Measurements from ENCODE around the gene ORC1.
A peak's percentile ranks its signal among the peaks of the same experiment; 100 is the strongest.

The ORC1 gene

DNA sequence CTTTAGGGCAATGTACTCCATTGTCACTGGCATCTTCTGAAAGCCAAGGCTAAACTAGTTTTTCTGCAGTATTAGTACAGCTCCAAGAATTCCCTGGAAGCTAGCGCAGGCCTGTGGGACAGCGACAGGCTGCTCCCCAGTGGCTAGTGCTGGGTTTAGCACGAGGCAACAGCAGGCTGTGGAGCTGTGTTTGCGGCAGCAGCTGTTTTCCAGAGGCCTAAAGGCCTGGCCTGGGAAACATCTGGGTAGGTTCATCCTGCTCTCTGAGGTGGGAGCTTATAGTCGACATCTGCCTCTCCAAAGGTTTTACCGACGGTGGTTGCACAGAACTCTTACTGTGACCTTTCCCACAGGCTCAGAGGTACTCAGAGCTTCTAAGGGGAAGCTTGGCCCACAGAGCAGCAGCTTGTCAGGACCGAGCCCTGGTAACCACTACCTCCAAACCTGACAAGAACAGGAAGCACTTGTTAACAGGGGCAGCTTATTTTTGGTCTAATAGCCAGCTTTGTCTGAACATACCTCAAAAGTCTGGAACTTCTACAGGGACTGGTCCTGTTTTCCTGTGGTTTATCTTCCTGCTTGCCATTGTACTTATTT lies 55.4 kb downstream of the ORC1 start:
- DNase-seq (ENCODE audit: low read depth): peak; percentile 44
- H3K4me3 ChIP-seq (replicated peaks; ENCODE audit: low read depth, low read length): no peak overlapping the region
- TF ChIP-seq, protein P1, sequence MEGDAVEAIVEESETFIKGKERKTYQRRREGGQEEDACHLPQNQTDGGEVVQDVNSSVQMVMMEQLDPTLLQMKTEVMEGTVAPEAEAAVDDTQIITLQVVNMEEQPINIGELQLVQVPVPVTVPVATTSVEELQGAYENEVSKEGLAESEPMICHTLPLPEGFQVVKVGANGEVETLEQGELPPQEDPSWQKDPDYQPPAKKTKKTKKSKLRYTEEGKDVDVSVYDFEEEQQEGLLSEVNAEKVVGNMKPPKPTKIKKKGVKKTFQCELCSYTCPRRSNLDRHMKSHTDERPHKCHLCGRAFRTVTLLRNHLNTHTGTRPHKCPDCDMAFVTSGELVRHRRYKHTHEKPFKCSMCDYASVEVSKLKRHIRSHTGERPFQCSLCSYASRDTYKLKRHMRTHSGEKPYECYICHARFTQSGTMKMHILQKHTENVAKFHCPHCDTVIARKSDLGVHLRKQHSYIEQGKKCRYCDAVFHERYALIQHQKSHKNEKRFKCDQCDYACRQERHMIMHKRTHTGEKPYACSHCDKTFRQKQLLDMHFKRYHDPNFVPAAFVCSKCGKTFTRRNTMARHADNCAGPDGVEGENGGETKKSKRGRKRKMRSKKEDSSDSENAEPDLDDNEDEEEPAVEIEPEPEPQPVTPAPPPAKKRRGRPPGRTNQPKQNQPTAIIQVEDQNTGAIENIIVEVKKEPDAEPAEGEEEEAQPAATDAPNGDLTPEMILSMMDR (IDR thresholded peaks at IDR 0.05; ENCODE audit: low read length, missing control alignments): peak; percentile 26

DNA sequence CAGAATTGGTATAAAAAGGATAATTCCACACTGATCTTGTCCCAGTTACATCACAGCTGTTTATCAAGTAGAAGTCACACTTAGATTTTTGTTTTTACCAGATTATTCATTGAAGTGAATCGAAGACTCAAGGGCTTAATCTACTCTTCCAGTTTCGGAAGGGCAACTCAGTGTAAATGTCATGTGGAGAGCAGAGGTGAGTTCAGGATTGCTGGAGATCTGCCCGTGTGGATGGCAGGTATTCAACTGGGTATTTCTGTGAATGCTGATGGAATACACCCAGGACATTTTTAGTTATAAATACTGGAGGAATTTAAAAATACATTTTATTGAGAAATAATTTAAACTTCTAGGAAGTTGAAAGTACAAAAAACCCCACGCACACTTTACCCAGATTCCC lies 57.6 kb downstream of the ORC1 start:
- TF ChIP-seq, protein P1 (IDR thresholded peaks at IDR 0.05; ENCODE audit: low read length, missing control alignments): no peak
- no peak for DNase-seq (ENCODE audit: low read depth)

DNA sequence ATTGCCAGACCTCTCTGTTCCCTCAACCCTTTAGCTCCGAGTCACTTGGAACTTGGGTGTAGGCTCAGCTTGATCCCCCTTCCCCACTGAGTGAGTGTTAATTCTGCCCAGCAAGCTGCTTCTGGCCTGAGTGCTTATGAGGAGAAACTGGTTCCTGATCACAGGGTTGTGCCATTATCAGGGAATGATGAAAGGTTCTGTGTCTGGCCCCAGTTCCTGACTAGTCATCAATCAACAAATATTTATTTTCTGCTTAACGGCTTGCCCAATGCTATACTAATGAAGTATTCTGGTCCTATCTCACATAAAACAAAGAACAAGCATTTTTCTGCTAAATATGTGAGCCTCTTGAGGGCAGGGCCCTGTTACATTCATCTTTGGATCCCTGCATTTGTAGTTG lies 59.0 kb downstream of the ORC1 start:
- no peak overlapping the region for H3K4me3 ChIP-seq (replicated peaks; ENCODE audit: low read depth, low read length)
- DNase-seq (ENCODE audit: low read depth): no peak
- TF ChIP-seq, protein P1 (IDR thresholded peaks at IDR 0.05; ENCODE audit: low read length, missing control alignments): no peak

More for the DNA sequence above, 57.6 kb downstream of the ORC1 start:
- no peak overlapping the region for H3K4me3 ChIP-seq (replicated peaks; ENCODE audit: low read depth, low read length)

DNA sequence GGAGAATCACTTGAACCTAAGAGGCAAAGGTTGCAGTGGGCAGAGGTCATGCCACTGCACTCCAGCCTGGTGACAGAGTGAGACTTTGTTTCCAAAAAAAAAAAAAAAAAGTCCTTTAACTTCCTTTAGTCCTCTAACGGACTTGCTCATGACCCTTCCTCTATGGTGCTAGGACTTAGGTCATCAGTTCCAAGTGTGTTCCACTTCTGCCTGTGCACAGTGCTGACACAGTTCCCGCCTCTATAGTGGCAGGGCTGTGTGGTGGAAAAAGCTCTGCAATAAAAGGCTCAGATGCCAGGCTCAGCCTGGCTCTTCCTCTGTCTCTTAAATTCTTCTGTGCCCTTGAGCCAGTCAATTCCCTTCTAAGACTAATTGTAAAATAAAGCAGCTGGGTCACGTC lies 60.2 kb downstream of the ORC1 start:
- TF ChIP-seq, protein P1 (IDR thresholded peaks at IDR 0.05; ENCODE audit: low read length, missing control alignments): no peak
- H3K4me3 ChIP-seq (replicated peaks; ENCODE audit: low read depth, low read length): no peak overlapping the region
- DNase-seq (ENCODE audit: low read depth): no peak

DNA sequence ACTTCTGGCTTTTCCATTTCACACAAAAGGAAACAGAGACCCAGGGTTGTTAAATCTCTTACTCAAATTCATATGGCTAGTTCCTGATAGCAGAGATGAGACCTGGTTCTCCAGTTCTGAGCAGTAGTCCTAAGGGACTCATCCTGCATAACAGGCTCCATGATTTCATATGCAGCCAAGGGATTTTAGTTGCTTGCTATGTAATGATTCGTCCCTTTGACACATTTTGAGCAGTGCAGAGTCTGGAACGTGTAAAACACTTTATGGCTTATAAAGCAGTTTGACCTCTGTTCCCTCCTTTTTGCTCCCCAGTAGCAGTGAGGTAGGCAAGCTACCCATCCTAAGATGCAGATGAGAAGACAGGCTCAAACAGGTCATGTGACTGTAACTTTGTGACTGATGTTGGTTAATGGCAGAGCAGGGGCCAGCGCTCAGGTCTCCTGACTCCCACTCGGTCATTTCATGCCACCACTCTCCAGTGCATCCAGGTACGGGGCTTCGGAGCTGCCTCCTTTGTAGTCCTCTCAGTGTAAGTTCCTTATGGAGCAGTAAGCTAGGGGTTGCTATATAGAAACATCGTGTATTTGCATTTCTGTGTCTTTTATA lies 62.5 kb downstream of the ORC1 start:
- no peak overlapping the region for H3K4me3 ChIP-seq (replicated peaks; ENCODE audit: low read depth, low read length)
- TF ChIP-seq, protein P1 (IDR thresholded peaks at IDR 0.05; ENCODE audit: low read length, missing control alignments): no peak

DNA sequence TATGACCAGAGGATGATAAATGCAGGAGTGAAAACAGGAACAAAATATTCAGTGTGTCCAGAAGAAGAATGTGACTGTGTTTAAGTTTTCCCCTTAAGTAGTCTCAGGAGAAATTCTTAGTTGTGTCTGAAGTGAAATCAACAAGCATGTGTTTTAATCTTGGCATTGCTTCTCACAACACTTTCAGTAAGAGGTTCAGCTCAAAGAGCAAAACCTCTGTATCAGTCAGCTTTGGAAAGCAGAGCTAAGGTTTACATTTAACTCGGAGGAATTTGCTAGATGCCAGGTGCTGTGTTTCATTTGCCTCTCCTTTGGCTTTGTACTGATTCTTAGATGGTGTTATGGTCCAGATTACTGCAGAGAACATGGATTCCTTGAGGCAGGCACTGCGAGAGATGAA lies 66.8 kb downstream of the ORC1 start:
- TF ChIP-seq, protein P1 (IDR thresholded peaks at IDR 0.05; ENCODE audit: low read length, missing control alignments): no peak
- H3K4me3 ChIP-seq (replicated peaks; ENCODE audit: low read depth, low read length): no peak overlapping the region
- no peak for DNase-seq (ENCODE audit: low read depth)

More for the DNA sequence above, 62.5 kb downstream of the ORC1 start:
- no peak for DNase-seq (ENCODE audit: low read depth)

Measured in fibroblast of pulmonary artery (primary cell).